H1 (cell line): ENCODE measurements around the gene TRIM43. TPM values are rescaled to one million over a fixed set of nuclear protein-coding genes. Genes with fewer than 3 reads are reported as not detected.

ENCODE experiments used
- NANOG ChIP-seq: IDR thresholded peaks from 2 replicates; pipeline ENCODE4 v1.6.1; 2011; ENCODE audit warnings: low read length, low read depth, mild to moderate bottlenecking, inconsistent platforms; ENCODE audit not compliant: insufficient read depth, poor library complexity, severe bottlenecking
- NRF1 ChIP-seq: IDR thresholded peaks from 2 replicates; pipeline ENCODE4 v1.6.1; 2011; ENCODE audit warnings: mild to moderate bottlenecking, low read depth, low read length, improper control_type of control experiment
- SUZ12 ChIP-seq: fragments of 200-600 bp; sonication (generic); IDR thresholded peaks from 2 replicates; pipeline ENCODE4 v1.6.1; 2012; ENCODE audit warnings: mild to moderate bottlenecking, inconsistent platforms, low read length, moderate library complexity, mixed read lengths
- TBP ChIP-seq: IDR thresholded peaks from 2 replicates; pipeline ENCODE4 v1.6.1; 2011; ENCODE audit warnings: low read depth, low read length, improper control_type of control experiment
- polyA plus RNA-seq, 7 experiments: library from polyadenylated mRNA; depleted of rRNA in 3 of 7; stranded (reverse) in 5 of 7; unstranded in 2 of 7; fragments of >200 nt in 5 of 7; fragments of 200-250 nt in 2 of 7; gene quantifications; 1 replicate in 5 of 7; 2 replicates in 1 of 7; 4 replicates in 1 of 7; pipeline versions ENCODE4 v1.2.1 to v1.2.3, GENCODE V29; 2011 to 2013; ENCODE audit warnings: missing spikeins in 2 of 7, mixed read lengths in 2 of 7
- total RNA-seq: library from RNA; stranded (reverse); fragmentation: NEBNext Ultra II Directional; extraction: Animal tissue kit (Norgen Biotek cat#: 25700); gene quantifications from 2 replicates; pipeline ENCODE4 v1.2.1, GENCODE V29; 2021
- TF ChIP-seq, protein P1 (sequence below): fragments of 300-600 bp; sonication (generic); IDR thresholded peaks from 2 replicates; pipeline ENCODE4 v1.7.1; 2012; ENCODE audit warnings: low read length, moderate library complexity, mild to moderate bottlenecking, inconsistent platforms; ENCODE audit not compliant: insufficient replicate concordance
- TF ChIP-seq, protein P2 (sequence below): IDR thresholded peaks from 2 replicates; pipeline ENCODE4 v1.6.1; 2011; ENCODE audit warnings: low read depth, mild to moderate bottlenecking, low read length; ENCODE audit not compliant: insufficient read depth

The TRIM43 gene
- total and polyA plus RNA-seq, 2 of the 8 experiments (the other 6 are each of a cell fraction or from before 2014, with no cell fraction given) = not detected

DNA sequence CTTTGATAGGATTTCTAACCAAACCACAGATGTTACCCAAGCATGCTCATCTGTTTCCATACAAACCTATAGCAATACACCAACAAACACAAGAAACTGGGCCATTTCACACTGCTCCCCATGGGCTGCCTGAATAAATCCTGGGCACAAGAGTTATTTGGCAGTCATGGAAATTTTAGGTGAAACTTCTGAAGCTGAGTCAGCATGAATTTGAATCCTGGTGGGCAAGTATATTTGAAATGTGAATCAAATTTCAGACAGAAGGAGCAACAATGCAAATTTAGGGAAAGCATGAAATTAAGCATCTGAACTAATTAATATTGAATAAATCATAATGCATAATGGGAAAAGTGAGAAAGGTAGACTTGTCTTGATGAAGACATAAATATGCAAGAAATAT, 15.9 kb upstream of the TRIM43 start (continued):
- TF ChIP-seq, protein P1, sequence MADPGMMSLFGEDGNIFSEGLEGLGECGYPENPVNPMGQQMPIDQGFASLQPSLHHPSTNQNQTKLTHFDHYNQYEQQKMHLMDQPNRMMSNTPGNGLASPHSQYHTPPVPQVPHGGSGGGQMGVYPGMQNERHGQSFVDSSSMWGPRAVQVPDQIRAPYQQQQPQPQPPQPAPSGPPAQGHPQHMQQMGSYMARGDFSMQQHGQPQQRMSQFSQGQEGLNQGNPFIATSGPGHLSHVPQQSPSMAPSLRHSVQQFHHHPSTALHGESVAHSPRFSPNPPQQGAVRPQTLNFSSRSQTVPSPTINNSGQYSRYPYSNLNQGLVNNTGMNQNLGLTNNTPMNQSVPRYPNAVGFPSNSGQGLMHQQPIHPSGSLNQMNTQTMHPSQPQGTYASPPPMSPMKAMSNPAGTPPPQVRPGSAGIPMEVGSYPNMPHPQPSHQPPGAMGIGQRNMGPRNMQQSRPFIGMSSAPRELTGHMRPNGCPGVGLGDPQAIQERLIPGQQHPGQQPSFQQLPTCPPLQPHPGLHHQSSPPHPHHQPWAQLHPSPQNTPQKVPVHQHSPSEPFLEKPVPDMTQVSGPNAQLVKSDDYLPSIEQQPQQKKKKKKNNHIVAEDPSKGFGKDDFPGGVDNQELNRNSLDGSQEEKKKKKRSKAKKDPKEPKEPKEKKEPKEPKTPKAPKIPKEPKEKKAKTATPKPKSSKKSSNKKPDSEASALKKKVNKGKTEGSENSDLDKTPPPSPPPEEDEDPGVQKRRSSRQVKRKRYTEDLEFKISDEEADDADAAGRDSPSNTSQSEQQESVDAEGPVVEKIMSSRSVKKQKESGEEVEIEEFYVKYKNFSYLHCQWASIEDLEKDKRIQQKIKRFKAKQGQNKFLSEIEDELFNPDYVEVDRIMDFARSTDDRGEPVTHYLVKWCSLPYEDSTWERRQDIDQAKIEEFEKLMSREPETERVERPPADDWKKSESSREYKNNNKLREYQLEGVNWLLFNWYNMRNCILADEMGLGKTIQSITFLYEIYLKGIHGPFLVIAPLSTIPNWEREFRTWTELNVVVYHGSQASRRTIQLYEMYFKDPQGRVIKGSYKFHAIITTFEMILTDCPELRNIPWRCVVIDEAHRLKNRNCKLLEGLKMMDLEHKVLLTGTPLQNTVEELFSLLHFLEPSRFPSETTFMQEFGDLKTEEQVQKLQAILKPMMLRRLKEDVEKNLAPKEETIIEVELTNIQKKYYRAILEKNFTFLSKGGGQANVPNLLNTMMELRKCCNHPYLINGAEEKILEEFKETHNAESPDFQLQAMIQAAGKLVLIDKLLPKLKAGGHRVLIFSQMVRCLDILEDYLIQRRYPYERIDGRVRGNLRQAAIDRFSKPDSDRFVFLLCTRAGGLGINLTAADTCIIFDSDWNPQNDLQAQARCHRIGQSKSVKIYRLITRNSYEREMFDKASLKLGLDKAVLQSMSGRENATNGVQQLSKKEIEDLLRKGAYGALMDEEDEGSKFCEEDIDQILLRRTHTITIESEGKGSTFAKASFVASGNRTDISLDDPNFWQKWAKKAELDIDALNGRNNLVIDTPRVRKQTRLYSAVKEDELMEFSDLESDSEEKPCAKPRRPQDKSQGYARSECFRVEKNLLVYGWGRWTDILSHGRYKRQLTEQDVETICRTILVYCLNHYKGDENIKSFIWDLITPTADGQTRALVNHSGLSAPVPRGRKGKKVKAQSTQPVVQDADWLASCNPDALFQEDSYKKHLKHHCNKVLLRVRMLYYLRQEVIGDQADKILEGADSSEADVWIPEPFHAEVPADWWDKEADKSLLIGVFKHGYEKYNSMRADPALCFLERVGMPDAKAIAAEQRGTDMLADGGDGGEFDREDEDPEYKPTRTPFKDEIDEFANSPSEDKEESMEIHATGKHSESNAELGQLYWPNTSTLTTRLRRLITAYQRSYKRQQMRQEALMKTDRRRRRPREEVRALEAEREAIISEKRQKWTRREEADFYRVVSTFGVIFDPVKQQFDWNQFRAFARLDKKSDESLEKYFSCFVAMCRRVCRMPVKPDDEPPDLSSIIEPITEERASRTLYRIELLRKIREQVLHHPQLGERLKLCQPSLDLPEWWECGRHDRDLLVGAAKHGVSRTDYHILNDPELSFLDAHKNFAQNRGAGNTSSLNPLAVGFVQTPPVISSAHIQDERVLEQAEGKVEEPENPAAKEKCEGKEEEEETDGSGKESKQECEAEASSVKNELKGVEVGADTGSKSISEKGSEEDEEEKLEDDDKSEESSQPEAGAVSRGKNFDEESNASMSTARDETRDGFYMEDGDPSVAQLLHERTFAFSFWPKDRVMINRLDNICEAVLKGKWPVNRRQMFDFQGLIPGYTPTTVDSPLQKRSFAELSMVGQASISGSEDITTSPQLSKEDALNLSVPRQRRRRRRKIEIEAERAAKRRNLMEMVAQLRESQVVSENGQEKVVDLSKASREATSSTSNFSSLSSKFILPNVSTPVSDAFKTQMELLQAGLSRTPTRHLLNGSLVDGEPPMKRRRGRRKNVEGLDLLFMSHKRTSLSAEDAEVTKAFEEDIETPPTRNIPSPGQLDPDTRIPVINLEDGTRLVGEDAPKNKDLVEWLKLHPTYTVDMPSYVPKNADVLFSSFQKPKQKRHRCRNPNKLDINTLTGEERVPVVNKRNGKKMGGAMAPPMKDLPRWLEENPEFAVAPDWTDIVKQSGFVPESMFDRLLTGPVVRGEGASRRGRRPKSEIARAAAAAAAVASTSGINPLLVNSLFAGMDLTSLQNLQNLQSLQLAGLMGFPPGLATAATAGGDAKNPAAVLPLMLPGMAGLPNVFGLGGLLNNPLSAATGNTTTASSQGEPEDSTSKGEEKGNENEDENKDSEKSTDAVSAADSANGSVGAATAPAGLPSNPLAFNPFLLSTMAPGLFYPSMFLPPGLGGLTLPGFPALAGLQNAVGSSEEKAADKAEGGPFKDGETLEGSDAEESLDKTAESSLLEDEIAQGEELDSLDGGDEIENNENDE = no peak
- no peak for TF ChIP-seq SUZ12
- TF ChIP-seq, protein P2, sequence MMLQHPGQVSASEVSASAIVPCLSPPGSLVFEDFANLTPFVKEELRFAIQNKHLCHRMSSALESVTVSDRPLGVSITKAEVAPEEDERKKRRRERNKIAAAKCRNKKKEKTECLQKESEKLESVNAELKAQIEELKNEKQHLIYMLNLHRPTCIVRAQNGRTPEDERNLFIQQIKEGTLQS = no peak
- TF ChIP-seq NRF1 = no peak
- no peak for TF ChIP-seq TBP
- TF ChIP-seq NANOG = no peak
- TF ChIP-seq, all 59 proteins: peak for 0
